Smooth muscle cell (in vitro differentiated cells): ENCODE data around the gene PDHX. TPM values are rescaled to one million over a fixed set of nuclear protein-coding genes. Genes with fewer than 3 reads are reported as not detected.

ENCODE experiments used
- DNase-seq: peaks from one replicate; lab custom pipeline; 2025; ENCODE audit not compliant: unreplicated experiment; lab: John Stamatoyannopoulos, UW
- H2AFZ ChIP-seq: fragments of 200-600 bp; sonication (generic); 2 replicates; pipeline ENCODE4 v1.6.0; 2016; ENCODE audit warnings: antibody characterized with exemption, low read depth, mild to moderate bottlenecking
- H3F3A ChIP-seq: fragments of 200-600 bp; sonication (generic); 2 replicates; pipeline ENCODE4 v1.6.0; 2017; ENCODE audit warnings: antibody characterized with exemption, low read depth
- H3K27ac ChIP-seq: fragments of 200-600 bp; sonication (generic); 2 replicates; pipeline ENCODE4 v1.5.1; 2016; ENCODE audit warnings: low read depth, mild to moderate bottlenecking
- H3K27me3 ChIP-seq: fragments of 200-600 bp; sonication (generic); 2 replicates; pipeline ENCODE4 v1.6.1; 2016; ENCODE audit warnings: low read depth, mild to moderate bottlenecking
- H3K36me3 ChIP-seq: fragments of 200-600 bp; sonication (generic); 2 replicates; pipeline ENCODE4 v1.5.1; 2016; ENCODE audit warnings: low read depth
- H3K4me1 ChIP-seq: fragments of 200-600 bp; sonication (generic); 2 replicates; pipeline ENCODE4 v1.5.1; 2016; ENCODE audit warnings: low read depth
- H3K4me2 ChIP-seq: fragments of 200-600 bp; sonication (generic); 2 replicates; pipeline ENCODE4 v1.6.0; 2016; ENCODE audit warnings: mild to moderate bottlenecking
- H3K4me3 ChIP-seq: fragments of 200-600 bp; sonication (generic); 2 replicates; pipeline ENCODE4 v1.5.1; 2016; ENCODE audit warnings: mild to moderate bottlenecking
- H3K79me2 ChIP-seq: fragments of 200-600 bp; sonication (generic); 2 replicates; pipeline ENCODE4 v1.6.0; 2016; ENCODE audit warnings: low read depth, mild to moderate bottlenecking
- H3K9ac ChIP-seq: fragments of 200-600 bp; sonication (generic); 2 replicates; pipeline ENCODE4 v1.6.0; 2016; ENCODE audit warnings: low read depth
- H3K9me3 ChIP-seq: fragments of 200-600 bp; sonication (generic); replicated peaks from 2 replicates; pipeline ENCODE4 v1.5.1; 2016; ENCODE audit warnings: low read depth
- H4K20me1 ChIP-seq: fragments of 200-600 bp; sonication (generic); 2 replicates; pipeline ENCODE4 v1.6.0; 2016; ENCODE audit warnings: low read depth
- CTCF ChIP-seq: fragments of 200-600 bp; sonication (generic); IDR thresholded peaks from 2 replicates; pipeline ENCODE4 v1.5.1; 2017; ENCODE audit warnings: borderline replicate concordance, mild to moderate bottlenecking, antibody characterized with exemption; ENCODE audit not compliant: insufficient read depth, poor library complexity, severe bottlenecking
- WGBS: methylation state at CpG from one replicate; pipeline ENCODE4 v1.1.7; 2016; ENCODE audit warnings: low lambda C conversion rate; 5-methylcytosine and 5-hydroxymethylcytosine counted together
- polyA plus RNA-seq: library from polyadenylated mRNA; unstranded; fragments of >200 nt; fragmentation: Nextera tagmentation; extraction: Ambion mirVana; gene quantifications from 2 replicates; pipeline ENCODE4 v1.2.1, GENCODE V29; 2016
- total RNA-seq: library from RNA; depleted of rRNA; stranded (reverse); fragments of >200 nt; gene quantifications from 2 replicates; pipeline ENCODE4 v1.2.3, GENCODE V29; 2014

Gene PDHX
- total and polyA plus RNA-seq, 2 experiments from 2014 or later: 56.6 to 100 TPM

GRCh38 chr11:34928268-34928959 lies 12.0 kb downstream of the PDHX start:
- no peak overlapping the region for H3K4me3 ChIP-seq
- no peak for TF ChIP-seq CTCF
- peaks cover 78% of the 10 kb centered on the region for H3K79me2 ChIP-seq

GRCh38 chr11:34928960-34929680 lies 12.7 kb downstream of the PDHX start:
- Histone ChIP-seq H3K36me3 (peaks cover 12% of the 10 kb centered on the region), H3F3A (no peaks in the 10 kb centered on the region), H3K79me2 (peaks cover 74% of the 10 kb centered on the region), H3K9ac (no peak overlapping the region), H4K20me1 (peaks cover 92% of the 10 kb centered on the region), H3K9me3 (no peaks in the 10 kb centered on the region), H3K27me3 (no peaks in the 10 kb centered on the region), H3K4me1 (peaks cover 25% of the 10 kb centered on the region), H3K4me2 (peak overlapping the region; percentile 49), H3K27ac (no peak overlapping the region), H2AFZ (no peak overlapping the region), H3K4me3 (no peak overlapping the region)
- DNase-seq: no peak
- TF ChIP-seq CTCF: no peak
- WGBS: 95% methylated on average over 7 of the region's 7 CpGs

More at GRCh38 chr11:34928268-34928959, 12.0 kb downstream of the PDHX start:
- H3K27me3 ChIP-seq: no peaks in the 10 kb centered on the region
- no peaks in the 10 kb centered on the region for H3K9me3 ChIP-seq
- H3K4me2 ChIP-seq: peak overlapping the region; percentile 49
- no peaks in the 10 kb centered on the region for H3F3A ChIP-seq
- H4K20me1 ChIP-seq: peaks cover 98% of the 10 kb centered on the region
- peaks cover 12% of the 10 kb centered on the region for H3K36me3 ChIP-seq
- H2AFZ ChIP-seq: no peak overlapping the region
- H3K9ac ChIP-seq: no peak overlapping the region
- no peak overlapping the region for H3K27ac ChIP-seq
- DNase-seq: no peak
- H3K4me1 ChIP-seq: peaks cover 25% of the 10 kb centered on the region
- 32% methylated on average over 3 of the region's 3 CpGs for WGBS

- H3F3A ChIP-seq: no peaks in the 10 kb centered on the region
- no peak overlapping the region for H3K4me3 ChIP-seq
- H3K79me2 ChIP-seq: peaks cover 72% of the 10 kb centered on the region
- H3K27ac ChIP-seq: no peak overlapping the region
- H3K9ac ChIP-seq: no peak overlapping the region
- no peaks in the 10 kb centered on the region for H3K9me3 ChIP-seq
- WGBS: 91% methylated on average over 11 of the region's 11 CpGs
- H2AFZ ChIP-seq: no peak overlapping the region
- H3K4me2 ChIP-seq: no peak overlapping the region
- no peak for TF ChIP-seq CTCF
- no peaks in the 10 kb centered on the region for H3K27me3 ChIP-seq
- H3K4me1 ChIP-seq: peaks cover 25% of the 10 kb centered on the region
- no peak for DNase-seq
- peaks cover 83% of the 10 kb centered on the region for H4K20me1 ChIP-seq
- H3K36me3 ChIP-seq: peaks cover 12% of the 10 kb centered on the region
Observed at GRCh38 chr11:34929794-34930763, 13.7 kb downstream of the PDHX start.
